Omental fat pad (tissue), 4 donors: ENCODE results near the gene SYT12. TPM values are rescaled to one million over a fixed set of nuclear protein-coding genes. Genes with fewer than 3 reads are reported as not detected.

Experiments
- ATAC-seq: fragments of 150-250 bp; one replicate; pipeline ENCODE4 v1.9.1; 2016; ENCODE audit warnings: mild to moderate bottlenecking, moderate library complexity; ENCODE audit not compliant: low FRiP score
- DNase-seq: peaks from one replicate; pipeline ENCODE4 v3.0.0-alpha.2; 2019; ENCODE audit warnings: low spot score
- CTCF ChIP-seq, 3 donors: fragments of 450-650 bp; IDR thresholded peaks; one replicate each; pipeline ENCODE4 v1.5.1; 2016 to 2017; ENCODE audit warnings: antibody characterized with exemption in 3 of 3, mild to moderate bottlenecking in 3 of 3, moderate library complexity in 2 of 3
- total RNA-seq, 4 donors: library from RNA; depleted of rRNA; stranded (reverse); fragments of >200 nt; gene quantifications; one replicate each; pipeline ENCODE4 v1.1.0, GENCODE V29; 2016

SYT12 gene
- total RNA-seq, 4 donors from 2014 or later = 0.36 to 1.8 (median 0.37) TPM; not detected in 1

- no peak for ATAC-seq
- TF ChIP-seq CTCF (IDR thresholded peaks at IDR 0.05) = no peak
- no peak for DNase-seq
These were observed 46.0 kb upstream of the SYT12 start for GRCh38 chr11:66976925-66977324.

DNA sequence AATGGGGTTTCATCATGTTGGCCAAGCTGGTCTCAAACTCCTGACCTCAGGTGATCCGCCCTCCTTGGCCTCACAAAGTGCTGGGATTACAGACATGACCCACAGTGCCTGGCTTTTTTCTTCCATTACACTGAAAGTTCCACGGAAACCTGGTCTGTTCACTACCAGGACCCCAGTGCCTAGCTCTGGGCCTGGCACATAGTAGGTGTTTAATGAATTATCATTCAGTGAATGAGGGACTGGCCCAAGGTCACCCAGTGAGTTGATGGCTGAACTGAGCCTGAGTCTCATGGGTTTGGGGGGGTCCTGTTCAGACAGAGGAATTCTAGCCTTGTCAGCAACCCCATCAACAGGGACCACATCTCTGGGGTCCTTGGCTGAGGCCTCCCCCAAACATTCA, 44.7 kb upstream of the SYT12 start:
- no peak for ATAC-seq

DNA sequence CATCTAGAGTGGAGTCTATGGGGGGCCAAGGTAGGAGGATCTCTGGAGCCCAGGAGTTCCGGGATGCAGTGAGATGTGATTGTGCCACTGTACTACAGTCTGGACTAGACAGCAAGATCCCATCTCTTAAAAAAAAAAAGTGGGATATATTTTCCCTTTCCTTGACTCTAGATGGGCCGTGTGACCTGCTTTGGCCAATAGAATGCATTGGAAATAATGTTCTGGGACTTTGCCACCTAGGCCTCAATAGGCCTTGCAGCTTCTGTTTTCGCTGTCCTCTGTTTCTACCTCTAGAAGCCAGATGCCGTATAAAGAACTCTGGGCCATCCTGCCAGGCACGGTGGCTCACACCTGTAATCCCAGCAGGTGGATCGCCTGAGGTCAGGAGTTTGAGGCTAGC, 44.2 kb upstream of the SYT12 start:
- TF ChIP-seq CTCF (IDR thresholded peaks at IDR 0.05) = no peak
- no peak for ATAC-seq

More for the DNA sequence above, 44.7 kb upstream of the SYT12 start:
- no peak for DNase-seq
- no peak for TF ChIP-seq CTCF (IDR thresholded peaks at IDR 0.05)

DNA sequence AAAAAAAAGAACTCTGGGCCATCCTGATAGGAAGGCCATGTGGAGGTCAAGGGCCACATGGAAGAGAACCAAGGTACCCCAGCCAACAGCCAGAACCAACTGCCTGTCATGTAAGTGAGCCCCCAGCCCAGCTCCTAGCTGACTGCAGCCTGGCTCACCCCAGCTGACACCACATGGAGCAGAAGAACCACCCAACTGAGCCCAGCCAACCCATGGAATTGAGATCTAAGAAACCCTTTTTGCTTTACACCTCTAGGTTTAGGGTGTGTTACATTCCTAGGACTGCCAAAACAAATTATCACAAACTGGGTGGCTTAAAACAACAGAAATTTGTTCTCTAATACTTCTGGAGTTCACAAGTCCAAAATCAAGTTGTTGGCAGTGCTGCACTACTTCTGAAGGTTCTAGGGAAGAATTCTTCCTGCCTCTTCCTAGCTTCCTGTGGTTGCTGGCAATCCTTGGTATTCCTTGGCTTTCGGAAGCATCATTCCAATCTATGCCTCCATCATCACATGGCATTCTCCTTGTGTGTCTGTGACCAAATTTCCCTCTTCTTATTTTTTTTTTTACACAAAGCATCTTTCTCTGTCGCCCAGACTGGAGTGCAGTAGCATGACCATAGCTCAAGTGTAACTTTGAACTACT, 43.5 kb upstream of the SYT12 start:
- ATAC-seq (no peak), DNase-seq (no peak)
- TF ChIP-seq CTCF (IDR thresholded peaks at IDR 0.05) = no peak

More for the DNA sequence above, 44.2 kb upstream of the SYT12 start:
- DNase-seq = no peak

- no peak for ATAC-seq
- no peak for TF ChIP-seq CTCF (IDR thresholded peaks at IDR 0.05)
- peak; percentile 86 for DNase-seq
These were observed 40.9 kb upstream of the SYT12 start for GRCh38 chr11:66981976-66982578.

DNA sequence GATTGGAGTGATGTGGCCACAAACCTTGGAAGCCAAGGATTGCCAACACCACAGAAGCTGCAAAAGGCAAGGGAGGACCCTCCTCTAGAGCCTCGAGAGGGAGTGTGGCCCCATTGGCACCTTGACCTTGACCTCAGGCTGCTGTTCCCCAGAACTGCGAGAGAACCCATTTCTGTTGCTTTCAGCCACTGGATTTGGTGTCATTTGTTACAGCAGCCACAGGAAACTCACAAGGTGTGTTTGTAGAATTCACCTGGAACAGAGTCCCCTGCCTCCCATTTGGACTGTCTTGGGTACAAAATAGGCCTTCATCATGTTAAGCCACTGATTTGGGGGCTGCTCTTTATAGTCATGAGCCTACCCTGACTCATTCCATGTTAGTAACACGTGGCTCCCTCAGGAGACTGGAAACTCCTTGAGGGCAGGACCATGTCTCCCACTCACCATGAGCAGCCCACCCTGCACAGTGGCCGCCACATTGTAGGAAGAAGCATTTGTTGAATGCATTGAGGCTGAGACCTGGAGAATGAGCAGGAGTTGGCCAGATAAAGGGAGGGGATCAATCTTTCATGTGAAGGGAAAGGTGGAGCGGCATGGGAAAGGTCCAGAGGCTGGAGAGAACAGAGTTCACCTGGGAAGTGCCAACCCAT, 39.5 kb upstream of the SYT12 start:
- ATAC-seq = no peak
- no peak for TF ChIP-seq CTCF (IDR thresholded peaks at IDR 0.05)
- DNase-seq = no peak
